HCT116 (cell line): ENCODE results near the gene DDR2. TPM values are rescaled to one million over a fixed set of nuclear protein-coding genes. Genes with fewer than 3 reads are reported as not detected.

ENCODE experiments used
- ATAC-seq: fragments of 200-7000 bp; cut with Tn5 transposase; 2 replicates; pipeline ENCODE4 v1.9.1; 2020; ENCODE audit warnings: mild to moderate bottlenecking, moderate library complexity
- BruUV-seq: library from RNA; stranded (reverse); fragments of 400-500 nt; replicated peaks from 2 replicates; lab custom pipeline; 2021; lab: Mats Ljungman, UMichigan
- CTCF ChIA-PET: fragments of 300-600 bp; sonication (Branson Sonifier 250); formaldehyde crosslinking; loops from one replicate; lab custom pipeline; 2021; ENCODE audit warnings: antibody characterized with exemption; lab: Charles Lee
- POLR2A ChIA-PET: fragments of 300-600, 350-600 bp; sonication (Branson Sonifier 250); formaldehyde crosslinking; loops from one replicate; lab custom pipeline; 2021; ENCODE audit warnings: antibody characterized with exemption; lab: Charles Lee
- RAD21 ChIA-PET, 2 experiments: fragments of 300-600 bp; sonication (Branson Sonifier 250); formaldehyde crosslinking; loops; one replicate each; lab custom pipeline; 2023; ENCODE audit warnings: low total read pairs in 2 of 2; ENCODE audit not compliant: uncharacterized antibody in 2 of 2, unreplicated experiment in 2 of 2, low non-redundant PET in 1 of 2; lab: Charles Lee
- DNase-seq: peaks from one replicate; pipeline ENCODE4 v3.0.0-alpha.2; 2010; ENCODE audit warnings: low read depth, low spot score
- H2AFZ ChIP-seq: fragments of 200-600 bp; shearing (Covaris generic), sonication (generic); 2 replicates; pipeline ENCODE4 v1.6.1; 2017; ENCODE audit warnings: low read depth, mixed run types, mixed read lengths, antibody characterized with exemption, low read length; ENCODE audit not compliant: poor library complexity, severe bottlenecking
- H3K27ac ChIP-seq: 2 replicates; pipeline ENCODE4 v1.5.1; 2012; ENCODE audit warnings: low read depth, low read length
- H3K27me3 ChIP-seq: fragments of 200-600 bp; sonication (generic); 2 replicates; pipeline ENCODE4 v1.6.1; 2016; ENCODE audit warnings: mixed run types, low read length, mixed read lengths; ENCODE audit not compliant: insufficient read depth
- H3K36me3 ChIP-seq, 2 experiments: fragments of 200-500 bp in 1 of 2; fragments of 200-600 bp in 1 of 2; sonication (Bioruptor generic) in 1 of 2; sonication (generic) in 1 of 2; 2 replicates each; pipeline versions ENCODE4 v1.5.1 to v1.6.1; 2014 to 2016; ENCODE audit warnings: low read length in 2 of 2, inconsistent platforms in 1 of 2, mixed read lengths in 1 of 2, mixed run types in 1 of 2; ENCODE audit not compliant: insufficient read depth in 2 of 2, control insufficient read depth in 1 of 2
- H3K4me1 ChIP-seq, 2 experiments: fragments of 200-600 bp in 1 of 2; sonication (generic) in 1 of 2; 2 replicates each; pipeline versions ENCODE4 v1.5.1 to v1.6.1; 2012 to 2017; ENCODE audit warnings: low read length in 2 of 2, inconsistent platforms in 1 of 2, mild to moderate bottlenecking in 1 of 2, mixed read lengths in 1 of 2, mixed run types in 1 of 2, moderate library complexity in 1 of 2; ENCODE audit not compliant: insufficient read depth in 2 of 2, control insufficient read depth in 1 of 2
- H3K4me2 ChIP-seq: fragments of 200-600 bp; sonication (generic); 2 replicates; pipeline ENCODE4 v1.6.1; 2017; ENCODE audit warnings: mixed run types, low read length, mixed read lengths
- H3K4me3 ChIP-seq, 2 experiments: fragments of 200-600 bp in 1 of 2; sonication (generic) in 1 of 2; replicated peaks in 1 of 2; 2 replicates each; pipeline ENCODE4 v1.5.1; 2011 to 2016; ENCODE audit warnings: low read length in 2 of 2, control low read depth in 1 of 2, low read depth in 1 of 2, mild to moderate bottlenecking in 1 of 2, mixed read lengths in 1 of 2, mixed run types in 1 of 2
- H3K79me2 ChIP-seq: fragments of 200-600 bp; sonication (generic); 2 replicates; pipeline ENCODE4 v1.6.1; 2017; ENCODE audit warnings: mild to moderate bottlenecking, mixed run types, low read length, moderate library complexity, mixed read lengths; ENCODE audit not compliant: insufficient read depth
- H3K9ac ChIP-seq: fragments of 200-600 bp; sonication (generic); 2 replicates; pipeline ENCODE4 v1.6.1; 2016; ENCODE audit warnings: low read length, mixed read lengths
- H3K9me2 ChIP-seq: fragments of 200-600 bp; sonication (generic), shearing (Covaris generic); 2 replicates; pipeline ENCODE4 v1.6.1; 2017; ENCODE audit warnings: mixed run types, mild to moderate bottlenecking, moderate library complexity; ENCODE audit not compliant: insufficient read depth
- H3K9me3 ChIP-seq, 2 experiments: fragments of 200-500 bp in 1 of 2; fragments of 200-600 bp in 1 of 2; sonication (Bioruptor generic) in 1 of 2; sonication (generic) in 1 of 2; 2 replicates each; pipeline ENCODE4 v1.6.1; 2014 to 2017; ENCODE audit warnings: low read length in 2 of 2, mixed read lengths in 2 of 2, inconsistent platforms in 1 of 2, low read depth in 1 of 2, mild to moderate bottlenecking in 1 of 2, mixed run types in 1 of 2, moderate library complexity in 1 of 2; ENCODE audit not compliant: control insufficient read depth in 1 of 2, insufficient read depth in 1 of 2
- H4K20me1 ChIP-seq: fragments of 200-600 bp; sonication (generic), shearing (Covaris generic); 2 replicates; pipeline ENCODE4 v1.6.1; 2017; ENCODE audit warnings: mixed run types, mild to moderate bottlenecking, moderate library complexity; ENCODE audit not compliant: insufficient read depth
- CEBPB ChIP-seq: IDR thresholded peaks from 2 replicates; pipeline ENCODE4 v1.6.1; 2012; ENCODE audit warnings: low read depth
- EZH2phosphoT487 ChIP-seq: fragments of 200-600 bp; IDR thresholded peaks from 2 replicates; pipeline ENCODE4 v1.6.1; 2018; ENCODE audit warnings: antibody characterized with exemption, borderline replicate concordance
- FOSL1 ChIP-seq: IDR thresholded peaks from 2 replicates; pipeline ENCODE4 v1.6.1; 2012; ENCODE audit warnings: low read depth
- JUND ChIP-seq: IDR thresholded peaks from 2 replicates; pipeline ENCODE4 v1.6.1; 2012
- MAX ChIP-seq: IDR thresholded peaks from 2 replicates; pipeline ENCODE4 v1.6.1; 2012
- POLR2AphosphoS5 ChIP-seq: IDR thresholded peaks from 2 replicates; pipeline ENCODE4 v1.6.1; 2011; ENCODE audit warnings: mild to moderate bottlenecking, low read depth, low read length, moderate library complexity
- RAD21 ChIP-seq: IDR thresholded peaks from 2 replicates; pipeline ENCODE4 v1.6.1; 2012; ENCODE audit warnings: low read depth, mild to moderate bottlenecking
- REST ChIP-seq: IDR thresholded peaks from 2 replicates; pipeline ENCODE4 v1.6.1; 2012; ENCODE audit warnings: low read depth
- SP1 ChIP-seq: IDR thresholded peaks from 2 replicates; pipeline ENCODE4 v1.6.1; 2012; ENCODE audit warnings: low read depth
- TCF7L2 ChIP-seq: IDR thresholded peaks from 2 replicates; pipeline ENCODE4 v1.7.0; 2011; ENCODE audit warnings: borderline replicate concordance, inconsistent platforms; ENCODE audit not compliant: insufficient read depth, insufficient read length; ENCODE audit errors: extremely low read depth
- YY1 ChIP-seq: IDR thresholded peaks from 2 replicates; pipeline ENCODE4 v1.6.1; 2011; ENCODE audit warnings: low read length, low read depth, moderate library complexity, mild to moderate bottlenecking; ENCODE audit not compliant: insufficient replicate concordance; ENCODE audit errors: extremely low read depth
- ZBTB33 ChIP-seq: IDR thresholded peaks from 2 replicates; pipeline ENCODE4 v1.6.1; 2011; ENCODE audit warnings: mild to moderate bottlenecking, low read length, moderate library complexity; ENCODE audit not compliant: insufficient replicate concordance; ENCODE audit errors: extremely low read depth
- ZFX ChIP-seq: fragments of 450-650 bp; IDR thresholded peaks from 2 replicates; pipeline ENCODE4 v1.6.1; 2017
- ZNF274 ChIP-seq: fragments of 200-500 bp; sonication (Bioruptor generic); IDR thresholded peaks from 2 replicates; pipeline ENCODE4 v1.6.1; 2014; ENCODE audit warnings: mild to moderate bottlenecking, low read depth, low read length, inconsistent platforms
- intact Hi-C: fragments of 100-400 bp; cut with micrococcal nuclease; formaldehyde crosslinking; loops from 2 replicates; pipeline ENCODE4 v1.10.0; 2022
- total RNA-seq: library from RNA; stranded (reverse); gene quantifications from one replicate; pipeline ENCODE4 v1.2.1, GENCODE V29; 2021; ENCODE audit not compliant: unreplicated experiment
- TF ChIP-seq, protein P1 (sequence below): IDR thresholded peaks from 2 replicates; pipeline ENCODE4 v1.6.1; 2012
- TF ChIP-seq, protein P2 (sequence below), 3 experiments: fragments of 200-600 bp in 1 of 3; sonication (generic) in 1 of 3; IDR thresholded peaks in 2 of 3; conservative IDR thresholded peaks in 1 of 3; 2 replicates each; pipeline ENCODE4 v1.5.1; 2012 to 2017; ENCODE audit warnings: low read depth in 2 of 3, low read length in 2 of 3, antibody characterized with exemption in 1 of 3, borderline replicate concordance in 1 of 3, control low read depth in 1 of 3, mild to moderate bottlenecking in 1 of 3, mixed read lengths in 1 of 3, mixed run types in 1 of 3, moderate library complexity in 1 of 3; ENCODE audit not compliant: insufficient read depth in 1 of 3

Gene DDR2
- total RNA-seq, 1 experiment from 2014 or later: 0.84 TPM

DNA sequence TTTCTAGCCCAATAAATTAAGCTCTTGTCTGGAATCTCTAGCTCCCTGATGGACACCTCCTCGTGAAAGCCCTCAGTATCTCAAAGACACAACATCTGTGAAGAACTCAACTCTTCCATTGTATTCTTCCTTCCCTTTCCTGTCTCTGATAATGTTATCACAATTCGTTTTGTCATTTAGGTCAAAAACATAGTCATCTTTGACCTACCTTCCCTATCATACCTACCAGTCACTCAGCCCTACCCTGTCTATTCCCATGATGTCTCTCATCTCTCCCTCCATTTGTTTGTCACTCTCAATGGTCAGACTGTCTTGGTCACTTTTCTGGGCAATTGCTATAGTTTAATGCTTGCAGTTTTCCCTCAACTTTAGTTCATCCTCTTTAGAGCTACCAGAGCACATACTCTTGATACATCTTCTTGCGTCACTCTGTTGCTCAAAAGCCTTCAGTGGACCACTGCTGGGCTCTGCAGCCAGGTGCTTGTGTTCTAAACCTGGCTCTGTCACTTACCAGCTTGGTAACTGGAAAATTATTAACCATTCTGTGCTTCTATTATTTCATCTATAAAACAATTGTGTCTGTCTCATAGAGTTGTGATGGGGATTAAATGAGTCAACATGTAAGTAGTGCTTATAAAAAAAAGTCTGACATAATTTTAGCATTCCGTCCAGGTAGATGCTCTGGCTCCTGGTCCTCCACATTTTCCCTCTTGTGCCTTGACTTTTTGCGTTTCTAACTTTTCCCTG lies 39.6 kb downstream of the DDR2 start:
- Histone ChIP-seq H4K20me1 (no peaks in the 10 kb centered on the region), H3K4me2 (no peak overlapping the region), H3K27ac (no peak overlapping the region), H3K9ac (no peak overlapping the region), H2AFZ (no peak overlapping the region), H3K4me1 (peaks cover 5 to 22% of the 10 kb centered on the region in 2 experiments; a peak in 3 of 4 replicates), H3K36me3 (no peaks in the 10 kb centered on the region), H3K9me2 (no peaks in the 10 kb centered on the region), H3K9me3 (no peaks in the 10 kb centered on the region), H3K27me3 (no peaks in the 10 kb centered on the region), H3K79me2 (no peaks in the 10 kb centered on the region), H3K4me3 (no peak overlapping the region)
- RAD21 ChIA-PET: no interaction called here
- POLR2A ChIA-PET: no interaction called here
- intact Hi-C loops: no loop called here
- DNase-seq (no peak), ATAC-seq (no peak)
- no TSS peak for BruUV-seq
- TF ChIP-seq FOSL1 (no peak), ZNF274 (no peak), EZH2phosphoT487 (no peak), SP1 (no peak), ZBTB33 (no peak), TCF7L2 (no peak), CEBPB (no peak), JUND (no peak), REST (no peak), RAD21 (no peak), POLR2AphosphoS5 (no peak), MAX (no peak), ZFX (no peak), YY1 (no peak)
- TF ChIP-seq, protein P1, sequence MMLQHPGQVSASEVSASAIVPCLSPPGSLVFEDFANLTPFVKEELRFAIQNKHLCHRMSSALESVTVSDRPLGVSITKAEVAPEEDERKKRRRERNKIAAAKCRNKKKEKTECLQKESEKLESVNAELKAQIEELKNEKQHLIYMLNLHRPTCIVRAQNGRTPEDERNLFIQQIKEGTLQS: no peak
- TF ChIP-seq, protein P2, sequence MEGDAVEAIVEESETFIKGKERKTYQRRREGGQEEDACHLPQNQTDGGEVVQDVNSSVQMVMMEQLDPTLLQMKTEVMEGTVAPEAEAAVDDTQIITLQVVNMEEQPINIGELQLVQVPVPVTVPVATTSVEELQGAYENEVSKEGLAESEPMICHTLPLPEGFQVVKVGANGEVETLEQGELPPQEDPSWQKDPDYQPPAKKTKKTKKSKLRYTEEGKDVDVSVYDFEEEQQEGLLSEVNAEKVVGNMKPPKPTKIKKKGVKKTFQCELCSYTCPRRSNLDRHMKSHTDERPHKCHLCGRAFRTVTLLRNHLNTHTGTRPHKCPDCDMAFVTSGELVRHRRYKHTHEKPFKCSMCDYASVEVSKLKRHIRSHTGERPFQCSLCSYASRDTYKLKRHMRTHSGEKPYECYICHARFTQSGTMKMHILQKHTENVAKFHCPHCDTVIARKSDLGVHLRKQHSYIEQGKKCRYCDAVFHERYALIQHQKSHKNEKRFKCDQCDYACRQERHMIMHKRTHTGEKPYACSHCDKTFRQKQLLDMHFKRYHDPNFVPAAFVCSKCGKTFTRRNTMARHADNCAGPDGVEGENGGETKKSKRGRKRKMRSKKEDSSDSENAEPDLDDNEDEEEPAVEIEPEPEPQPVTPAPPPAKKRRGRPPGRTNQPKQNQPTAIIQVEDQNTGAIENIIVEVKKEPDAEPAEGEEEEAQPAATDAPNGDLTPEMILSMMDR (IDR thresholded peaks at IDR 0.05 in 2 of 3, conservative IDR thresholded peaks at IDR 0.05 in 1 of 3; ENCODE audit: borderline replicate concordance in 1 of 3, insufficient read depth in 1 of 3, low read depth in 2 of 3, low read length in 2 of 3): no peak
- CTCF ChIA-PET: no interaction called here
